Spleen (tissue), 11 donors: ENCODE results near the gene FOXP1. TPM values are rescaled to one million over a fixed set of nuclear protein-coding genes. Genes with fewer than 3 reads are reported as not detected.

Experiments used
- DNase-seq: peaks from one replicate; pipeline ENCODE4 v3.0.0-alpha.2; 2020
- H3K27ac ChIP-seq, 8 donors: fragments of 200-600 bp; sonication (generic) in 7 of 8; 1 replicate in 4 of 8; 2 replicates in 4 of 8; pipeline versions ENCODE4 v1.5.0 to v1.8.0; 2016 to 2021; ENCODE audit warnings: inconsistent platforms in 4 of 8, mild to moderate bottlenecking in 4 of 8, moderate library complexity in 1 of 8
- H3K27me3 ChIP-seq, 7 donors: fragments of 200-600 bp; sonication (generic) in 6 of 7; replicated peaks in 1 of 7; 1 replicate in 4 of 7; 2 replicates in 3 of 7; pipeline versions ENCODE4 v1.5.0 to v1.8.0; 2016 to 2021; ENCODE audit warnings: inconsistent platforms in 3 of 7, mild to moderate bottlenecking in 1 of 7
- H3K36me3 ChIP-seq, 6 donors: fragments of 200-600 bp; sonication (generic) in 5 of 6; 1 replicate in 4 of 6; 2 replicates in 2 of 6; pipeline versions ENCODE4 v1.5.0 to v1.8.0; 2016 to 2021; ENCODE audit warnings: inconsistent platforms in 2 of 6
- H3K4me1 ChIP-seq, 6 donors: fragments of 200-600 bp; sonication (generic) in 5 of 6; 1 replicate in 3 of 6; 2 replicates in 3 of 6; pipeline versions ENCODE4 v1.5.0 to v1.8.0; 2016 to 2021; ENCODE audit warnings: inconsistent platforms in 3 of 6
- H3K4me3 ChIP-seq, 8 donors: fragments of 200-600 bp; sonication (generic) in 7 of 8; 1 replicate in 4 of 8; 2 replicates in 4 of 8; pipeline versions ENCODE4 v1.5.0 to v1.8.0; 2016 to 2021; ENCODE audit warnings: inconsistent platforms in 4 of 8, mild to moderate bottlenecking in 4 of 8, moderate library complexity in 2 of 8
- H3K9me3 ChIP-seq, 8 donors: fragments of 200-600 bp; sonication (generic) in 7 of 8; 1 replicate in 4 of 8; 2 replicates in 4 of 8; pipeline versions ENCODE4 v1.5.0 to v1.8.0; 2016 to 2021; ENCODE audit warnings: inconsistent platforms in 4 of 8
- CTCF ChIP-seq, 11 experiments: fragments of 200-600 bp in 7 of 11; fragments of 450-650 bp in 4 of 11; sonication (generic) in 4 of 11; IDR thresholded peaks in 8 of 11; conservative IDR thresholded peaks in 3 of 11; 1 replicate in 7 of 11; 2 replicates in 4 of 11; pipeline versions ENCODE4 v1.4.0 to v1.8.0; 2016 to 2021; ENCODE audit warnings: antibody characterized with exemption in 11 of 11, inconsistent platforms in 4 of 11, mild to moderate bottlenecking in 1 of 11
- POLR2A ChIP-seq, 3 donors: fragments of 450-650 bp; IDR thresholded peaks; one replicate each; pipeline ENCODE4 v1.5.1; 2017; ENCODE audit warnings: antibody characterized with exemption in 3 of 3, mild to moderate bottlenecking in 1 of 3
- POLR2AphosphoS5 ChIP-seq, 3 donors: sonication (generic); formaldehyde crosslinking; IDR thresholded peaks; one replicate each; pipeline ENCODE4 v1.5.1; 2017; ENCODE audit warnings: antibody characterized with exemption in 3 of 3
- WGBS, 5 donors: extraction: QIAGEN DNeasy Blood & Tissue Kit in 3 of 5; methylation state at CpG; one replicate each; pipeline versions ENCODE4 v1.1.5 to v1.1.7; 2013 to 2018; 5-methylcytosine and 5-hydroxymethylcytosine counted together
- intact Hi-C: fragments of 100-400 bp; cut with DNase I; formaldehyde crosslinking; loops from one replicate; pipeline ENCODE4 v1.15.0; 2023; ENCODE audit warnings: low total_unique reads
- polyA plus RNA-seq, 3 donors: library from polyadenylated mRNA; stranded (reverse); fragments of 200-250 nt; gene quantifications; one replicate each; pipeline ENCODE4 v1.2.1, GENCODE V29; 2013
- total RNA-seq, 7 donors: library from RNA; depleted of rRNA in 3 of 7; stranded (reverse); fragments of >200 nt in 3 of 7; fragmentation: NEBNext Ultra II Directional in 4 of 7; extraction: Animal tissue kit (Norgen Biotek cat#: 25700) in 4 of 7; gene quantifications; one replicate each; pipeline versions ENCODE4 v1.1.0 to v1.2.1, GENCODE V29; 2016 to 2021
- donor health status: healthy with polysubstance abuse.
- donor health status: DM: no; HTN: no; CAD: no; lungs with moderate emphysema.
- donor health status: DM: no; HTN: no; CAD: no.
- donor health status: Bipolar disorder and iron deficiency.
- donor health status: healthy.
- donor health status: DM: no; HTN: no; CAD: no.
- donor health status: DM: yes; HTN: yes; CAD: no.

The FOXP1 gene
- total and polyA plus RNA-seq, 10 donors = 11.1 to 202 (median 153) TPM

GRCh38 chr3:70959506-70960291, 623.8 kb downstream of the FOXP1 start:
- WGBS, 5 donors = 93 to 97% (median 94%) methylated on average over 14 of the region's 14 CpGs
- no peak for DNase-seq
- Histone ChIP-seq H3K27me3 (no peaks in the 10 kb centered on the region), H3K4me3 (no peak overlapping the region), H3K9me3 (no peaks in the 10 kb centered on the region), H3K4me1 (peaks cover 0 to 8% (median 2%) of the 10 kb centered on the region in 6 donors), H3K36me3 (peaks cover 0 to 90% (median 54%) of the 10 kb centered on the region in 6 donors), H3K27ac (no peak overlapping the region)
- intact Hi-C loops = no loop called here
- TF ChIP-seq CTCF (IDR thresholded peaks at IDR 0.05 in 8 of 11, conservative IDR thresholded peaks at IDR 0.05 in 3 of 11) = no peak
- TF ChIP-seq POLR2A (IDR thresholded peaks at IDR 0.05) = no peak
- TF ChIP-seq POLR2AphosphoS5 (IDR thresholded peaks at IDR 0.05) = no peak

GRCh38 chr3:70952033-70952747, 631.3 kb downstream of the FOXP1 start:
- intact Hi-C loops = no loop called here
- WGBS, 5 donors = 85 to 88% (median 87%) methylated on average over 12 of the region's 12 CpGs
- H3K27ac ChIP-seq = no peak overlapping the region
- H3K27me3 ChIP-seq = no peaks in the 10 kb centered on the region
- no peak for TF ChIP-seq POLR2A (IDR thresholded peaks at IDR 0.05)
- no peak for TF ChIP-seq POLR2AphosphoS5 (IDR thresholded peaks at IDR 0.05)
- TF ChIP-seq CTCF (IDR thresholded peaks at IDR 0.05 in 8 of 11, conservative IDR thresholded peaks at IDR 0.05 in 3 of 11) = no peak
- peaks cover 0 to 16% (median 0%) of the 10 kb centered on the region in 6 donors for H3K36me3 ChIP-seq
- peaks cover 0 to 10% (median 3%) of the 10 kb centered on the region in 6 donors for H3K4me1 ChIP-seq
- no peak for DNase-seq
- no peak overlapping the region for H3K4me3 ChIP-seq
- H3K9me3 ChIP-seq = no peaks in the 10 kb centered on the region

- DNase-seq = no peak
- Histone ChIP-seq H3K9me3 (no peaks in the 10 kb centered on the region), H3K27me3 (no peaks in the 10 kb centered on the region), H3K4me1 (peaks cover 0 to 9% (median 2%) of the 10 kb centered on the region in 6 donors), H3K27ac (no peak overlapping the region), H3K36me3 (peaks cover 0 to 8% (median 0%) of the 10 kb centered on the region in 6 donors), H3K4me3 (no peak overlapping the region)
- intact Hi-C loops = no loop called here
- 66 to 92% (median 85%) methylated on average over 5 of the region's 5 CpGs for WGBS, 5 donors
- no peak for TF ChIP-seq CTCF (IDR thresholded peaks at IDR 0.05 in 8 of 11, conservative IDR thresholded peaks at IDR 0.05 in 3 of 11)
- no peak for TF ChIP-seq POLR2A (IDR thresholded peaks at IDR 0.05)
- peak in 1 of 3 donors; percentile 22 for TF ChIP-seq POLR2AphosphoS5 (IDR thresholded peaks at IDR 0.05)
These were observed 632.2 kb downstream of the FOXP1 start for GRCh38 chr3:70951316-70951715.

GRCh38 chr3:70947579-70947978, 635.9 kb downstream of the FOXP1 start:
- no peak for DNase-seq
- WGBS, 5 donors = 94 to 100% (median 95%) methylated on average over 1 of the region's 1 CpG

More at GRCh38 chr3:70947579-70947978, 635.9 kb downstream of the FOXP1 start:
- Histone ChIP-seq H3K27ac (no peak overlapping the region), H3K27me3 (peaks cover 0 to 4% (median 0%) of the 10 kb centered on the region in 7 donors), H3K4me3 (no peak overlapping the region), H3K4me1 (peaks cover 0 to 3% (median 0%) of the 10 kb centered on the region in 6 donors), H3K9me3 (no peaks in the 10 kb centered on the region), H3K36me3 (no peaks in the 10 kb centered on the region)
- no peak for TF ChIP-seq POLR2A (IDR thresholded peaks at IDR 0.05)
- TF ChIP-seq CTCF (IDR thresholded peaks at IDR 0.05 in 8 of 11, conservative IDR thresholded peaks at IDR 0.05 in 3 of 11) = no peak
- TF ChIP-seq POLR2AphosphoS5 (IDR thresholded peaks at IDR 0.05) = no peak
- intact Hi-C loops = no loop called here
